GM20431 (cell line): ENCODE measurements around the gene SLC22A13.

ENCODE experiments used
- in situ Hi-C: fragments of 300-500 bp; cut with MseI, MboI; formaldehyde crosslinking; loops from one replicate; pipeline ENCODE4 v1.15.0; 2020; ENCODE audit warnings: low sequenced_read_pairs; ENCODE audit not compliant: unreplicated experiment

Gene SLC22A13

GRCh38 chr3:38325256-38325655, 59.6 kb downstream of the SLC22A13 start:
- in situ Hi-C loops, result no loop called here

- in situ Hi-C loops, result no loop called here
Observed at GRCh38 chr3:38327335-38328009, 61.9 kb downstream of the SLC22A13 start.
